ENCODE measurements around the gene GUCY2C. TPM values are rescaled to one million over a fixed set of nuclear protein-coding genes. Genes with fewer than 3 reads are reported as not detected.

Gene GUCY2C
- total and polyA plus RNA-seq, 10 of the 15 experiments (the other 5 are each of a cell fraction or from before 2014, with no cell fraction given), result 0.08 to 0.60 (median 0.17) TPM

DNA sequence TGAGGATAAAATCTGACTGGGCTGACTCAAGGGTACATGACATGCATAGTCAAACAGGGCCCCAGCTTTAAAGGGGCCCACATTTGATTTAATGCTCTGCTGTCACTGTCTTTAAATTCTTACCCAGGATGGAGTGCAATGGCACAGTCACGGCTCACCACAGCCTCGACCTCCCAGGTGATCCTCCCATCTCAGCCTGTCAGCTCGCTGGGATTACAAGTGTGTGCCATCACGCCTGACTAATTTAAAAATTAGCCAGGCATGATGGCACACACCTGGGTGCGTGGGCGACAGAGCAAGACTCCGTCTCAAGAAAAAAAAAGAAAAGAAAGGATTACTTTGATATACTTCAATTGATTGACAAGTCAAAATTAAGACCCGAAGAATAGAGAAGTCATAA is 119.5 kb downstream of the GUCY2C start:
- in situ Hi-C loops (cut with MboI), result no loop called here

More for the DNA sequence above, 119.5 kb downstream of the GUCY2C start:
- peak; percentile 19; the same call in 2 of the 3 replicates for ATAC-seq
- H3K9me3 ChIP-seq (replicated peaks; ENCODE audit: control insufficient read depth, insufficient read depth, low read length), result no peaks in the 10 kb centered on the region
- H4K20me1 ChIP-seq (ENCODE audit: control insufficient read depth, insufficient read depth), result no peaks in the 10 kb centered on the region
- RAD21 ChIA-PET (ENCODE audit: unreplicated experiment), result interaction anchor here (1.0 kb wide), 1 partner anchor 115 kb away, joined by 3 read pairs; no protein-coding TSS in a partner anchor
- H3K79me2 ChIP-seq (ENCODE audit: control insufficient read depth, insufficient read depth, low read length), result no peaks in the 10 kb centered on the region
- no peaks in the 10 kb centered on the region for H3K36me3 ChIP-seq (ENCODE audit: control insufficient read depth in 2 of 2, insufficient read depth in 2 of 2, low read length in 1 of 2)
- no TSS peak for BruUV-seq (replicated peaks)
- H3K27ac ChIP-seq (ENCODE audit: control insufficient read depth, insufficient read depth), result no peak overlapping the region
- TF ChIP-seq BMI1 (IDR thresholded peaks at IDR 0.05; ENCODE audit: borderline replicate concordance), result no peak
- TF ChIP-seq, protein P1, sequence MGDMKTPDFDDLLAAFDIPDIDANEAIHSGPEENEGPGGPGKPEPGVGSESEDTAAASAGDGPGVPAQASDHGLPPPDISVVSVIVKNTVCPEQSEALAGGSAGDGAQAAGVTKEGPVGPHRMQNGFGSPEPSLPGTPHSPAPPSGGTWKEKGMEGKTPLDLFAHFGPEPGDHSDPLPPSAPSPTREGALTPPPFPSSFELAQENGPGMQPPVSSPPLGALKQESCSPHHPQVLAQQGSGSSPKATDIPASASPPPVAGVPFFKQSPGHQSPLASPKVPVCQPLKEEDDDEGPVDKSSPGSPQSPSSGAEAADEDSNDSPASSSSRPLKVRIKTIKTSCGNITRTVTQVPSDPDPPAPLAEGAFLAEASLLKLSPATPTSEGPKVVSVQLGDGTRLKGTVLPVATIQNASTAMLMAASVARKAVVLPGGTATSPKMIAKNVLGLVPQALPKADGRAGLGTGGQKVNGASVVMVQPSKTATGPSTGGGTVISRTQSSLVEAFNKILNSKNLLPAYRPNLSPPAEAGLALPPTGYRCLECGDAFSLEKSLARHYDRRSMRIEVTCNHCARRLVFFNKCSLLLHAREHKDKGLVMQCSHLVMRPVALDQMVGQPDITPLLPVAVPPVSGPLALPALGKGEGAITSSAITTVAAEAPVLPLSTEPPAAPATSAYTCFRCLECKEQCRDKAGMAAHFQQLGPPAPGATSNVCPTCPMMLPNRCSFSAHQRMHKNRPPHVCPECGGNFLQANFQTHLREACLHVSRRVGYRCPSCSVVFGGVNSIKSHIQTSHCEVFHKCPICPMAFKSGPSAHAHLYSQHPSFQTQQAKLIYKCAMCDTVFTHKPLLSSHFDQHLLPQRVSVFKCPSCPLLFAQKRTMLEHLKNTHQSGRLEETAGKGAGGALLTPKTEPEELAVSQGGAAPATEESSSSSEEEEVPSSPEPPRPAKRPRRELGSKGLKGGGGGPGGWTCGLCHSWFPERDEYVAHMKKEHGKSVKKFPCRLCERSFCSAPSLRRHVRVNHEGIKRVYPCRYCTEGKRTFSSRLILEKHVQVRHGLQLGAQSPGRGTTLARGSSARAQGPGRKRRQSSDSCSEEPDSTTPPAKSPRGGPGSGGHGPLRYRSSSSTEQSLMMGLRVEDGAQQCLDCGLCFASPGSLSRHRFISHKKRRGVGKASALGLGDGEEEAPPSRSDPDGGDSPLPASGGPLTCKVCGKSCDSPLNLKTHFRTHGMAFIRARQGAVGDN (IDR thresholded peaks at IDR 0.05), result no peak
- TF ChIP-seq, protein P2, sequence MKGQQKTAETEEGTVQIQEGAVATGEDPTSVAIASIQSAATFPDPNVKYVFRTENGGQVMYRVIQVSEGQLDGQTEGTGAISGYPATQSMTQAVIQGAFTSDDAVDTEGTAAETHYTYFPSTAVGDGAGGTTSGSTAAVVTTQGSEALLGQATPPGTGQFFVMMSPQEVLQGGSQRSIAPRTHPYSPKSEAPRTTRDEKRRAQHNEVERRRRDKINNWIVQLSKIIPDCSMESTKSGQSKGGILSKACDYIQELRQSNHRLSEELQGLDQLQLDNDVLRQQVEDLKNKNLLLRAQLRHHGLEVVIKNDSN (IDR thresholded peaks at IDR 0.05; ENCODE audit: borderline replicate concordance, extremely low read length, insufficient read depth, low read depth, low read length), result no peak
- FAIRE-seq, result no peak
- no peak overlapping the region for H3K4me2 ChIP-seq (ENCODE audit: control insufficient read depth, insufficient read depth)
- intact Hi-C loops (cut with micrococcal nuclease; ENCODE audit: unreplicated experiment), result loop anchor here (5.0 kb wide), 1 partner anchor 35 kb away; no protein-coding TSS in a partner anchor
- H2AFZ ChIP-seq (ENCODE audit: control insufficient read depth, low read depth, low read length), result no peak overlapping the region
- WGBS (ENCODE audit: insufficient coverage, insufficient replicate concordance, low lambda C conversion rate, missing lambda C conversion rate), result 12% methylated on average over 8 of the region's 8 CpGs
- CTCF ChIA-PET, result interaction anchor here (0.8 kb wide), 1 partner anchor 15 kb away, joined by 3 read pairs; no protein-coding TSS in a partner anchor
- SMC1A ChIA-PET (ENCODE audit: uncharacterized antibody, unreplicated experiment), result interaction anchor here (0.8 to 1.5 kb wide), 4 partner anchors 36 to 393 kb away, joined by 3 to 6 read pairs (median 3); no protein-coding TSS in a partner anchor
- H3K4me1 ChIP-seq (ENCODE audit: control insufficient read depth, insufficient read depth, low read length), result peaks cover 2% of the 10 kb centered on the region; the same call in 1 of the 2 replicates
- no peak overlapping the region for H3K9ac ChIP-seq (ENCODE audit: control insufficient read depth, insufficient read depth, low read length)
- H3K4me3 ChIP-seq, result no peak overlapping the region
- POLR2A ChIA-PET, result no interaction called here
- H3K27me3 ChIP-seq (replicated peaks in 1 of 2; ENCODE audit: control insufficient read depth in 2 of 2, insufficient read depth in 2 of 2, low read length in 1 of 2), result no peaks in the 10 kb centered on the region
- DNase-seq (ENCODE audit: low read depth, low spot score), result no peak

Measured in GM12878 (cell line).